K562 treated with DMSO at 1 percent for 24 hours (cell line): ENCODE results near the gene CAPZB. TPM values are rescaled to one million over a fixed set of nuclear protein-coding genes. Genes with fewer than 3 reads are reported as not detected.

Experiments
- total RNA-seq: library from RNA; unstranded; fragments of 300-600 nt; gene quantifications from 2 replicates; pipeline ENCODE4 v1.2.3, GENCODE V29; 2022; ENCODE audit warnings: low read depth; ENCODE audit not compliant: insufficient read depth

Gene CAPZB
- total RNA-seq, result 265 and 271 TPM in 2 replicates

GRCh38 chr1:19485362-19486187 lies at the start of gene CAPZB:
Gene CAPZB (minus strand): TSS chr1:19485539. CDS start chr1:19485438, 101 bp downstream.

GRCh38 chr1:19311931-19312781 lies 173.2 kb downstream of the CAPZB start, which contains the start of the genes AKR7A2 and SLC66A1:
Gene AKR7A2 (minus strand): TSS chr1:19312144. CDS start chr1:19312124, 20 bp downstream.
Gene SLC66A1 (plus strand): TSS chr1:19312326. CDS start chr1:19317678, 5,352 bp downstream.

Other genes with a start within 250 kb of the CAPZB start
- gene EMC1, start 234.0 kb downstream of the CAPZB start, total RNA-seq, result 27.3 and 30.9 TPM in 2 replicates
- gene MRTO4, start 233.7 kb downstream of the CAPZB start, total RNA-seq, result 27.9 and 29.0 TPM in 2 replicates
- 0.85 and 1.7 TPM in 2 replicates for gene AKR7A3, start 196.8 kb downstream of the CAPZB start, total RNA-seq
- gene AKR7A2, start 173.4 kb downstream of the CAPZB start, total RNA-seq, result 216 and 233 TPM in 2 replicates
- gene SLC66A1, start 173.2 kb downstream of the CAPZB start, total RNA-seq, result 67.1 and 73.5 TPM in 2 replicates
- 1.3 and 1.4 TPM in 2 replicates for gene NBL1, start 158.8 kb upstream of the CAPZB start, total RNA-seq
- gene HTR6, start 179.3 kb upstream of the CAPZB start, total RNA-seq, result not detected in 2 replicates